ENCODE results near the gene KREMEN2.

KREMEN2 gene

GRCh38 chr16:3013491-3013951 is 49.4 kb downstream of the KREMEN2 start:
- Histone ChIP-seq H3K9ac (ENCODE audit: low read depth, low read length) (no peak overlapping the region), H3K27me3 (ENCODE audit: control insufficient read depth, insufficient read depth, low read length) (peaks cover 5% of the 10 kb centered on the region), H3K4me3 (ENCODE audit: low read depth, low read length) (peak overlapping the region; percentile 38), H3K4me1 (ENCODE audit: control insufficient read depth, insufficient read depth, low read length) (peaks cover 28% of the 10 kb centered on the region), H3K9me3 (ENCODE audit: control insufficient read depth, insufficient read depth, low read length) (no peaks in the 10 kb centered on the region), H3K36me3 (ENCODE audit: control insufficient read depth, insufficient read depth, low read length) (peaks cover 20% of the 10 kb centered on the region)

DNA sequence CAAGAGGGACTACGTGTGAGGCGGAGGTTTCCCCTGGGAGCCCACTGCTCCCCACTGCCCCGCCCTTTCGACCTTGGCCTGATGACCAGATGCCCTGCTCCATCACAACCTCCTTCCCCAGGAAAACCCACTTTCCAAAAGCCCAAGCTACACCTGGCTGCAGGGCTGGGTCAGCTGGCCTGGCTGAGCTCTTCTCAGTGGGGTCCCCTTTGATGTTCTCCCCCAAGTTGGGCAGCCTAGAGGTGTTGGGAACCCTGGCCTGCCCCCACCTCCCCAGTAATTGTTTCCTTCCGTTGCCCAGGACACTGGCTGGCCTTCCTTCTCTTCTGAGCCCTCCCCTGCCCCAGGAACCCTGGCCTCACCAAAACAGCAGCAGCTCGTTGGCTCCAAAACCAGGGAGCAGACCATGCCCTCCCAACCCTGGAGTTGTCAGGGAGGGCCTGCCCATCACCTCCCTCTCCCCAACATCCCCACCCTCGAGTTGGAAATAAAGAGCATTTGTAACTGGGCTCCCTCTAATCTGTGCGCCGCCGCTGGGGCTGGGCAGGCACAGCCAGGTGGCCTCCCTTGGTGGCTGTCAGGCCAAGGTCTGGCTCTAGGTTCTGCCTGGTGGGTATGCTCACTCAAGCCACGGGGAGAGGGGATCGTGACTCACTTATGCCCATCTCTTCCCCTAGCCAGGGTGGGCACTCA is 50.1 kb downstream of the KREMEN2 start:
- peaks cover 20% of the 10 kb centered on the region for H3K36me3 ChIP-seq (ENCODE audit: control insufficient read depth, insufficient read depth, low read length)
- no peaks in the 10 kb centered on the region for H3K9me3 ChIP-seq (ENCODE audit: control insufficient read depth, insufficient read depth, low read length)
- peak overlapping the region; percentile 38 for H3K4me3 ChIP-seq (ENCODE audit: low read depth, low read length)
- peaks cover 25% of the 10 kb centered on the region for H3K4me1 ChIP-seq (ENCODE audit: control insufficient read depth, insufficient read depth, low read length)
- H3K9ac ChIP-seq (ENCODE audit: low read depth, low read length) = no peak overlapping the region
- peaks cover 5% of the 10 kb centered on the region for H3K27me3 ChIP-seq (ENCODE audit: control insufficient read depth, insufficient read depth, low read length)

DNA sequence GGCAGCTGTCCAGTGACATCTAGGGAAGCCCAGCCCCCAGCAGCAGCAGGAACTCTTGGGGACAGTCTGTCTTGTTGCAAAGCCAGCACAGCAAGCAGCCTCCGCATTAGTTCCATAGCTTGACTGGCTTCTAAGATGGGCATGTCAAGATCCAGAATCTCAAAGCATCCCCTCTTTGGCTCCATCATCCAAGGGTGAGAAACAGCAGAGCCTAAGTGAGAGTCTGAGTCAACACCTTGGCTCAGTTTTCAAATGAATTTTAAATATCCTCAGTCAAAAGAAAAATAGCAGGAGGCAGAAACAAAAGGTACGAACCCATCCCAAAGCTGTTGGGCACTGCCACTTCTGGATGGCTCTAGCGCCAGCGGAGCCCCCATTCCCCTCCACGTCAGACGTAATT is 50.9 kb downstream of the KREMEN2 start:
- Histone ChIP-seq H3K4me1 (ENCODE audit: control insufficient read depth, insufficient read depth, low read length) (peaks cover 21% of the 10 kb centered on the region), H3K9ac (ENCODE audit: low read depth, low read length) (no peak overlapping the region)

GRCh38 chr16:3015865-3016521 is 51.9 kb downstream of the KREMEN2 start:
- Histone ChIP-seq H3K9me3 (ENCODE audit: control insufficient read depth, insufficient read depth, low read length) (no peaks in the 10 kb centered on the region), H3K36me3 (ENCODE audit: control insufficient read depth, insufficient read depth, low read length) (peaks cover 20% of the 10 kb centered on the region), H3K4me1 (ENCODE audit: control insufficient read depth, insufficient read depth, low read length) (peaks cover 15% of the 10 kb centered on the region), H3K27me3 (ENCODE audit: control insufficient read depth, insufficient read depth, low read length) (peaks cover 5% of the 10 kb centered on the region), H3K4me3 (ENCODE audit: low read depth, low read length) (peak overlapping the region; percentile 30), H3K9ac (ENCODE audit: low read depth, low read length) (no peak overlapping the region)

More for the DNA sequence above, 50.9 kb downstream of the KREMEN2 start:
- Histone ChIP-seq H3K36me3 (ENCODE audit: control insufficient read depth, insufficient read depth, low read length) (peaks cover 20% of the 10 kb centered on the region), H3K9me3 (ENCODE audit: control insufficient read depth, insufficient read depth, low read length) (no peaks in the 10 kb centered on the region), H3K27me3 (ENCODE audit: control insufficient read depth, insufficient read depth, low read length) (peaks cover 5% of the 10 kb centered on the region), H3K4me3 (ENCODE audit: low read depth, low read length) (no peak overlapping the region)

DNA sequence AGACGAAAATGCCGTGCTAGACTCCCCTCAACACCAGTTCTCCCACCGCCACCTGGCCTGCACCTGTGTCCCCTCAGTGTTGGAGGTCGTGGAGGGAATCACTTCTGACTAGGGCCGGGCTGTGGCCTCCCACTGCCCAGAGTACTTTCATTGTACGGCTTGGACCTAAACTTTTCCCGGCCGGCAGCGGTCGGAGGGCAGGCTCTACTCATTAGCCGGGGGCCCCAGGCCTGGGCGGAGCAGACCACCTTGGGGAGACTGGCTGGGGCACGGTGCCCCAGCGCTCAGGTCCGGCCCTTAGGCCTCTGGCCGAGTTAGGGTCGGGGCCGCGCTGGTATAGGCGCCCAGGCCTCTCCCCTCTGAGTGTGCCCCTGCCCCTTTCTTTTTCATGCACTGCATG is 53.3 kb downstream of the KREMEN2 start:
- no peaks in the 10 kb centered on the region for H3K9me3 ChIP-seq (ENCODE audit: control insufficient read depth, insufficient read depth, low read length)
- H3K27me3 ChIP-seq (ENCODE audit: control insufficient read depth, insufficient read depth, low read length) = no peaks in the 10 kb centered on the region
- H3K4me3 ChIP-seq (ENCODE audit: low read depth, low read length) = peak overlapping the region; percentile 96
- peaks cover 15% of the 10 kb centered on the region for H3K4me1 ChIP-seq (ENCODE audit: control insufficient read depth, insufficient read depth, low read length)
- peak overlapping the region; percentile 94 for H3K9ac ChIP-seq (ENCODE audit: low read depth, low read length)
- peaks cover 27% of the 10 kb centered on the region for H3K36me3 ChIP-seq (ENCODE audit: control insufficient read depth, insufficient read depth, low read length)
